Urothelium cell line (cell line): ENCODE measurements around the gene DHCR24.
A peak's percentile ranks its signal among the peaks of the same experiment; 100 is the strongest.

Experiments used
- DNase-seq: peaks from one replicate; pipeline ENCODE4 v3.0.0; 2011; ENCODE audit warnings: low spot score, mixed read lengths
- FAIRE-seq: peaks from 2 replicates; lab custom pipeline; 2011; peaks lifted over from hg19 to GRCh38; lab: Jason Lieb, UNC

The DHCR24 gene

GRCh38 chr1:54848134-54848948 lies 38.7 kb downstream of the DHCR24 start:
- DNase-seq = no peak
- FAIRE-seq = peak; percentile 5

- DNase-seq (no peak), FAIRE-seq (no peak)
Measured at GRCh38 chr1:54846716-54847284, 40.2 kb downstream of the DHCR24 start.

GRCh38 chr1:54846301-54846700 lies 40.7 kb downstream of the DHCR24 start:
- no peak for FAIRE-seq
- no peak for DNase-seq

- no peak for DNase-seq
- no peak for FAIRE-seq
Measured at GRCh38 chr1:54845772-54846171, 41.2 kb downstream of the DHCR24 start.

GRCh38 chr1:54844564-54844963 lies 42.4 kb downstream of the DHCR24 start:
- DNase-seq (no peak), FAIRE-seq (no peak)

- FAIRE-seq = no peak
Measured at GRCh38 chr1:54843449-54843848, 43.5 kb downstream of the DHCR24 start.

GRCh38 chr1:54842963-54843362 lies 44.0 kb downstream of the DHCR24 start:
- FAIRE-seq (no peak), DNase-seq (no peak)

More at GRCh38 chr1:54843449-54843848, 43.5 kb downstream of the DHCR24 start:
- no peak for DNase-seq

GRCh38 chr1:54842206-54842915 lies 44.6 kb downstream of the DHCR24 start:
- no peak for DNase-seq
- no peak for FAIRE-seq

GRCh38 chr1:54839824-54840223 lies 47.2 kb downstream of the DHCR24 start:
- no peak for FAIRE-seq
- no peak for DNase-seq

- DNase-seq (no peak), FAIRE-seq (no peak)
Measured at GRCh38 chr1:54838565-54839180, 48.3 kb downstream of the DHCR24 start.

GRCh38 chr1:54837002-54837853 lies 49.8 kb downstream of the DHCR24 start:
- no peak for DNase-seq
- FAIRE-seq = no peak

- DNase-seq (no peak), FAIRE-seq (no peak)
Measured at GRCh38 chr1:54836594-54836993, 50.4 kb downstream of the DHCR24 start.

- DNase-seq = no peak
- FAIRE-seq = no peak
Measured at GRCh38 chr1:54835970-54836369, 51.0 kb downstream of the DHCR24 start.

- no peak for DNase-seq
- FAIRE-seq = no peak
Measured at GRCh38 chr1:54835131-54835898, 51.7 kb downstream of the DHCR24 start.

GRCh38 chr1:54834007-54834541 lies 52.9 kb downstream of the DHCR24 start:
- no peak for FAIRE-seq

GRCh38 chr1:54833121-54833520 lies 53.9 kb downstream of the DHCR24 start:
- FAIRE-seq = no peak

More at GRCh38 chr1:54834007-54834541, 52.9 kb downstream of the DHCR24 start:
- no peak for DNase-seq

GRCh38 chr1:54826226-54826816 lies 60.7 kb downstream of the DHCR24 start:
- FAIRE-seq (no peak), DNase-seq (no peak)

More at GRCh38 chr1:54833121-54833520, 53.9 kb downstream of the DHCR24 start:
- no peak for DNase-seq

GRCh38 chr1:54825696-54826095 lies 61.3 kb downstream of the DHCR24 start:
- DNase-seq = no peak
- FAIRE-seq = no peak

GRCh38 chr1:54823670-54824069 lies 63.3 kb downstream of the DHCR24 start:
- no peak for FAIRE-seq

More at GRCh38 chr1:54823670-54824069, 63.3 kb downstream of the DHCR24 start:
- DNase-seq = no peak
